SK-N-SH (cell line): ENCODE data around the gene SEZ6. TPM values are rescaled to one million over a fixed set of nuclear protein-coding genes. Genes with fewer than 3 reads are reported as not detected.

Source experiments
- CTCF ChIA-PET: fragments of 300-600, 350-600 bp; formaldehyde crosslinking; extraction: SDS; loops from one replicate; lab custom pipeline; 2021; lab: Yijun Ruan, JAX
- POLR2A ChIA-PET: fragments of 350-600 bp; sonication (Branson Sonifier 250); formaldehyde crosslinking; extraction: SDS; loops from one replicate; lab custom pipeline; 2020; ENCODE audit warnings: antibody characterized with exemption, inconsistent platforms; lab: Yijun Ruan, JAX
- DNase-seq: peaks from one replicate; pipeline ENCODE4 v3.0.0; 2012
- H2AFZ ChIP-seq: fragments of 200-600 bp; sonication (generic); 2 replicates; pipeline ENCODE4 v1.8.1; 2016; ENCODE audit warnings: antibody characterized with exemption, mild to moderate bottlenecking, low read depth
- H3F3A ChIP-seq: fragments of 200-600 bp; sonication (generic); replicated peaks from 2 replicates; pipeline ENCODE3; 2016; ENCODE audit warnings: antibody characterized with exemption, mild to moderate bottlenecking; ENCODE audit not compliant: insufficient read depth
- H3K27ac ChIP-seq, 2 experiments: fragments of 200-500 bp in 1 of 2; fragments of 200-600 bp in 1 of 2; sonication (Bioruptor generic) in 1 of 2; sonication (generic), shearing (Covaris generic) in 1 of 2; 2 replicates each; pipeline versions ENCODE4 v1.5.1 to v1.6.1; 2014 to 2016; ENCODE audit warnings: low read depth in 2 of 2, inconsistent platforms in 1 of 2, low read length in 1 of 2, mild to moderate bottlenecking in 1 of 2, mixed read lengths in 1 of 2
- H3K27me3 ChIP-seq: fragments of 200-600 bp; sonication (generic), shearing (Covaris generic); 2 replicates; pipeline ENCODE4 v1.6.1; 2016; ENCODE audit warnings: mixed run types; ENCODE audit not compliant: insufficient read depth
- H3K36me3 ChIP-seq, 2 experiments: fragments of 200-500 bp in 1 of 2; fragments of 200-600 bp in 1 of 2; sonication (Bioruptor generic) in 1 of 2; sonication (generic) in 1 of 2; replicated peaks in 1 of 2; 2 replicates each; pipeline versions ENCODE3 to v1.5.1; 2014 to 2016; ENCODE audit warnings: low read length in 1 of 2, mild to moderate bottlenecking in 1 of 2; ENCODE audit not compliant: insufficient read depth in 2 of 2, control insufficient read depth in 1 of 2
- H3K4me1 ChIP-seq, 2 experiments: fragments of 200-500 bp in 1 of 2; fragments of 200-600 bp in 1 of 2; sonication (Bioruptor generic) in 1 of 2; sonication (generic), shearing (Covaris generic) in 1 of 2; 2 replicates each; pipeline versions ENCODE4 v1.5.1 to v1.6.1; 2014 to 2016; ENCODE audit warnings: low read depth in 1 of 2, low read length in 1 of 2, mixed run types in 1 of 2; ENCODE audit not compliant: insufficient read depth in 2 of 2, control insufficient read depth in 1 of 2
- H3K4me2 ChIP-seq: fragments of 200-600 bp; sonication (generic), shearing (Covaris generic); 2 replicates; pipeline ENCODE4 v1.6.1; 2017; ENCODE audit warnings: mixed run types
- H3K4me3 ChIP-seq, 2 experiments: fragments of 200-500 bp in 1 of 2; fragments of 200-600 bp in 1 of 2; sonication (Bioruptor generic) in 1 of 2; sonication (generic), shearing (Covaris generic) in 1 of 2; 2 replicates each; pipeline versions ENCODE4 v1.5.1 to v1.8.1; 2014 to 2016; ENCODE audit warnings: low read depth in 2 of 2, inconsistent platforms in 1 of 2, low read length in 1 of 2, mild to moderate bottlenecking in 1 of 2, mixed read lengths in 1 of 2, moderate library complexity in 1 of 2
- H3K79me2 ChIP-seq: fragments of 200-600 bp; sonication (generic); 2 replicates; pipeline ENCODE4 v1.8.1; 2017; ENCODE audit warnings: mild to moderate bottlenecking; ENCODE audit not compliant: insufficient read depth
- H3K9ac ChIP-seq: fragments of 200-600 bp; sonication (generic); 2 replicates; pipeline ENCODE4 v1.6.1; 2017; ENCODE audit warnings: mixed run types
- H3K9me2 ChIP-seq: fragments of 200-600 bp; sonication (generic); 2 replicates; pipeline ENCODE4 v1.6.1; 2017; ENCODE audit warnings: mixed run types
- H3K9me3 ChIP-seq: fragments of 200-600 bp; sonication (generic); 2 replicates; pipeline ENCODE4 v1.6.1; 2017; ENCODE audit warnings: mixed run types, mild to moderate bottlenecking, moderate library complexity
- H4K20me1 ChIP-seq: fragments of 200-600 bp; sonication (generic); 2 replicates; pipeline ENCODE4 v1.6.1; 2017; ENCODE audit warnings: mild to moderate bottlenecking, mixed run types; ENCODE audit not compliant: insufficient read depth
- CHD2 ChIP-seq: fragments of 150-350 bp; IDR thresholded peaks from 2 replicates; pipeline ENCODE4 v1.6.1; 2018; ENCODE audit warnings: low read length; ENCODE audit not compliant: partially characterized antibody
- EP300 ChIP-seq, 2 experiments: IDR thresholded peaks; 2 replicates each; pipeline versions ENCODE4 v1.4.0 to v1.6.1; 2012; ENCODE audit warnings: borderline replicate concordance in 1 of 2, low read depth in 1 of 2, low read length in 1 of 2
- FOSL2 ChIP-seq: IDR thresholded peaks from 2 replicates; pipeline ENCODE4 v1.4.0; 2012; ENCODE audit warnings: low read depth, mild to moderate bottlenecking, moderate library complexity, borderline replicate concordance
- FOXJ3 ChIP-seq: sonication (generic); formaldehyde crosslinking; IDR thresholded peaks from 2 replicates; pipeline ENCODE4 v1.5.1; 2020; ENCODE audit warnings: mild to moderate bottlenecking, missing genetic modification reagents
- GABPA ChIP-seq: IDR thresholded peaks from 2 replicates; pipeline ENCODE4 v1.4.0; 2012; ENCODE audit warnings: low read depth, mild to moderate bottlenecking
- IRF3 ChIP-seq: fragments of 150-350 bp; IDR thresholded peaks from 2 replicates; pipeline ENCODE4 v1.6.1; 2016; ENCODE audit warnings: mild to moderate bottlenecking, low read depth, low read length
- JUND ChIP-seq: IDR thresholded peaks from 2 replicates; pipeline ENCODE4 v1.4.0; 2012
- MXI1 ChIP-seq: IDR thresholded peaks from 2 replicates; pipeline ENCODE4 v1.6.1; 2012; ENCODE audit warnings: mild to moderate bottlenecking, low read depth, low read length, improper control_type of control experiment
- RAD21 ChIP-seq: IDR thresholded peaks from 2 replicates; pipeline ENCODE4 v1.6.1; 2012; ENCODE audit warnings: mild to moderate bottlenecking, low read length
- RXRA ChIP-seq: IDR thresholded peaks from 2 replicates; pipeline ENCODE4 v1.4.0; 2012; ENCODE audit warnings: low read depth, mild to moderate bottlenecking, borderline replicate concordance
- SMC3 ChIP-seq: IDR thresholded peaks from 2 replicates; pipeline ENCODE4 v1.6.1; 2012; ENCODE audit warnings: low read depth, low read length, improper control_type of control experiment
- YY1 ChIP-seq: IDR thresholded peaks from 2 replicates; pipeline ENCODE4 v1.4.0; 2012; ENCODE audit warnings: low read depth, mild to moderate bottlenecking
- WGBS: methylation state at CpG from one replicate; pipeline ENCODE4 v1.1.6; 2017; ENCODE audit warnings: low lambda C conversion rate; 5-methylcytosine and 5-hydroxymethylcytosine counted together
- polyA plus RNA-seq, 3 experiments: library from polyadenylated mRNA; depleted of rRNA; stranded (reverse); fragments of >200 nt; gene quantifications; 2 replicates each; pipeline ENCODE4 v1.2.3, GENCODE V29; 2012
- TF ChIP-seq, protein P1 (sequence below): fragments of 200-600 bp; sonication (generic); IDR thresholded peaks from 2 replicates; pipeline ENCODE4 v1.6.1; 2017; ENCODE audit warnings: antibody characterized with exemption, mild to moderate bottlenecking, moderate library complexity

SEZ6 gene
- polyA plus RNA-seq, 1 of the 3 experiments (the other 2 are of a cell fraction): 0.12 TPM

GRCh38 chr17:28973425-28973824 lies 32.4 kb downstream of the SEZ6 start (continued):
- TF ChIP-seq IRF3 (no peak), EP300 (IDR thresholded peaks at IDR 0.05; ENCODE audit: borderline replicate concordance in 1 of 2, low read depth in 1 of 2, low read length in 1 of 2) (peak in 1 of 2 experiments; percentile 95; a peak in 2 of 4 replicates), YY1 (no peak), RXRA (no peak), JUND (no peak), CHD2 (peak; percentile 69), RAD21 (peak; percentile 56), FOXJ3 (CRISPR knock-in tag) (peak; percentile 94), SMC3 (peak; percentile 37; the same call in 1 of the 2 replicates), FOSL2 (no peak), GABPA (no peak)
- TF ChIP-seq, protein P1, sequence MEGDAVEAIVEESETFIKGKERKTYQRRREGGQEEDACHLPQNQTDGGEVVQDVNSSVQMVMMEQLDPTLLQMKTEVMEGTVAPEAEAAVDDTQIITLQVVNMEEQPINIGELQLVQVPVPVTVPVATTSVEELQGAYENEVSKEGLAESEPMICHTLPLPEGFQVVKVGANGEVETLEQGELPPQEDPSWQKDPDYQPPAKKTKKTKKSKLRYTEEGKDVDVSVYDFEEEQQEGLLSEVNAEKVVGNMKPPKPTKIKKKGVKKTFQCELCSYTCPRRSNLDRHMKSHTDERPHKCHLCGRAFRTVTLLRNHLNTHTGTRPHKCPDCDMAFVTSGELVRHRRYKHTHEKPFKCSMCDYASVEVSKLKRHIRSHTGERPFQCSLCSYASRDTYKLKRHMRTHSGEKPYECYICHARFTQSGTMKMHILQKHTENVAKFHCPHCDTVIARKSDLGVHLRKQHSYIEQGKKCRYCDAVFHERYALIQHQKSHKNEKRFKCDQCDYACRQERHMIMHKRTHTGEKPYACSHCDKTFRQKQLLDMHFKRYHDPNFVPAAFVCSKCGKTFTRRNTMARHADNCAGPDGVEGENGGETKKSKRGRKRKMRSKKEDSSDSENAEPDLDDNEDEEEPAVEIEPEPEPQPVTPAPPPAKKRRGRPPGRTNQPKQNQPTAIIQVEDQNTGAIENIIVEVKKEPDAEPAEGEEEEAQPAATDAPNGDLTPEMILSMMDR: no peak

DNA sequence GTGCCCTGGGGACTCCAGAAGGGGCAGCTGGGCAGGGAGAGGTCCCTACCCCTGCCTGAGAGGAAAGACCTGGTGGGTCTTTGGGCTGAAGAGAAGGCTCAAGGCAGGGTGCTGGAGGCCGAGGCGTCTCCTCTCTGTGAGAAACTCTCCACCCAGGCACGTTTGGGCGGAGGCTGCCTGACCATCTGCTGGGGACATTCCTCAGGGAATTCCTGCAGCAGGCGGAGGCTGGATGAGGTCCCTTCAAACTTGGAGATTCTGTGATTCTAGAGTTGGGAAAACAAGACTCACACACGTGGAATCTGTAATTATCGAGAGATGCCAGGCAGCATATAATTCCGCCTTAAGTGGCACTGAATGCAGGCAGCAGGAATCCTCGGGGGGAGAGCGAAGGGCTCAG lies 33.4 kb downstream of the SEZ6 start:
- no peak overlapping the region for H3K9ac ChIP-seq
- 73% methylated on average over 10 of the region's 10 CpGs for WGBS
- H3K79me2 ChIP-seq: no peaks in the 10 kb centered on the region
- ChIA-PET POLR2A (interaction anchor here (1.1 to 2.3 kb wide), 5 partner anchors 21 to 208 kb away, joined by 5 to 17 read pairs (median 7); partner anchors contain the start of genes MYO18A and PHF12), CTCF (interaction anchor here (1.1 to 10.2 kb wide), 16 partner anchors 8 to 160 kb away, joined by 3 to 341 read pairs (median 7); no protein-coding TSS in a partner anchor)
- no peaks in the 10 kb centered on the region for H4K20me1 ChIP-seq
- no peak for DNase-seq
- H3K27ac ChIP-seq: peak overlapping the region in 1 of 2 experiments; percentile 92; a peak in 2 of 4 replicates
- H3K4me1 ChIP-seq: peaks cover 0 to 85% of the 10 kb centered on the region in 2 experiments; a peak in 3 of 4 replicates
- no peaks in the 10 kb centered on the region for H3K9me2 ChIP-seq
- no peaks in the 10 kb centered on the region; the same call in 1 of the 2 replicates for H3K27me3 ChIP-seq
- no peaks in the 10 kb centered on the region for H3F3A ChIP-seq
- no peak overlapping the region for H3K4me3 ChIP-seq
- no peak overlapping the region for H3K4me2 ChIP-seq
- H2AFZ ChIP-seq: no peak overlapping the region
- no peak for TF ChIP-seq RXRA
- no peak for TF ChIP-seq JUND
- no peak for TF ChIP-seq MXI1
- no peaks in the 10 kb centered on the region for H3K9me3 ChIP-seq
- no peaks in the 10 kb centered on the region for H3K36me3 ChIP-seq
